PC-3 (cell line): ENCODE results near the gene DNER. TPM values are rescaled to one million over a fixed set of nuclear protein-coding genes. Genes with fewer than 3 reads are reported as not detected.

Source experiments
- ATAC-seq: fragments of 200-7000 bp; cut with Tn5 transposase; 2 replicates; pipeline ENCODE4 v1.9.1; 2020; ENCODE audit warnings: mild to moderate bottlenecking, moderate library complexity
- BruUV-seq: library from RNA; stranded (reverse); fragments of 400-500 nt; replicated peaks from 2 replicates; lab custom pipeline; 2021; lab: Mats Ljungman, UMichigan
- CTCF ChIA-PET: fragments of 300-600 bp; sonication (Branson Sonifier 250); formaldehyde crosslinking; loops from one replicate; lab custom pipeline; 2022; ENCODE audit warnings: antibody characterized with exemption; lab: Charles Lee
- POLR2A ChIA-PET: fragments of 300-600 bp; sonication (Branson Sonifier 250); formaldehyde crosslinking; loops from one replicate; lab custom pipeline; 2022; ENCODE audit warnings: antibody characterized with exemption; ENCODE audit not compliant: unreplicated experiment; lab: Charles Lee
- DNase-seq: peaks from one replicate; pipeline ENCODE4 v3.0.0-alpha.2; 2015
- H2AFZ ChIP-seq: fragments of 300-600 bp; sonication (generic); 2 replicates; pipeline ENCODE4 v1.6.0; 2016; ENCODE audit warnings: antibody characterized with exemption, low read length
- H3F3A ChIP-seq: fragments of 300-600 bp; sonication (generic); one replicate; pipeline ENCODE4 v1.6.0; 2017; ENCODE audit warnings: antibody characterized with exemption, low read length, control low read depth, mild to moderate bottlenecking; ENCODE audit not compliant: unreplicated experiment
- H3K27ac ChIP-seq: fragments of 300-600 bp; sonication (generic); 2 replicates; pipeline ENCODE4 v1.5.1; 2016; ENCODE audit warnings: mild to moderate bottlenecking, low read length
- H3K27me3 ChIP-seq: fragments of 300-600 bp; sonication (generic); 2 replicates; pipeline ENCODE4 v1.6.1; 2016; ENCODE audit warnings: low read length, mixed read lengths
- H3K36me3 ChIP-seq: fragments of 300-600 bp; sonication (generic); 2 replicates; pipeline ENCODE4 v1.6.1; 2016; ENCODE audit warnings: low read depth, mixed run types, low read length, mixed read lengths
- H3K4me1 ChIP-seq: fragments of 300-600 bp; sonication (generic); 2 replicates; pipeline ENCODE4 v1.5.1; 2016; ENCODE audit warnings: low read length; ENCODE audit not compliant: insufficient read depth
- H3K4me2 ChIP-seq: fragments of 300-600 bp; sonication (generic); 2 replicates; pipeline ENCODE4 v1.6.0; 2016; ENCODE audit warnings: low read length
- H3K4me3 ChIP-seq: fragments of 300-600 bp; sonication (generic); 2 replicates; pipeline ENCODE4 v1.5.1; 2016; ENCODE audit warnings: mild to moderate bottlenecking, low read length, mixed read lengths
- H3K79me2 ChIP-seq: fragments of 300-600 bp; sonication (generic); 2 replicates; pipeline ENCODE4 v1.6.1; 2017; ENCODE audit warnings: low read length, mixed read lengths
- H3K9ac ChIP-seq: fragments of 300-600 bp; sonication (generic); 2 replicates; pipeline ENCODE4 v1.6.0; 2016; ENCODE audit warnings: mild to moderate bottlenecking, low read length
- H3K9me2 ChIP-seq: fragments of 300-600 bp; sonication (generic); replicated peaks from 2 replicates; pipeline ENCODE4 v1.6.1; 2016; ENCODE audit warnings: mixed run types, low read length, mixed read lengths
- H3K9me3 ChIP-seq: fragments of 300-600 bp; sonication (generic); 2 replicates; pipeline ENCODE4 v1.6.1; 2016; ENCODE audit warnings: low read length, mixed read lengths
- H4K20me1 ChIP-seq: fragments of 300-600 bp; sonication (generic); 2 replicates; pipeline ENCODE4 v1.6.1; 2016; ENCODE audit warnings: low read length, mixed read lengths
- EZH2 ChIP-seq: fragments of 300-600 bp; sonication (generic); IDR thresholded peaks from one replicate; pipeline ENCODE4 v1.6.1; 2017; ENCODE audit warnings: antibody characterized with exemption, mild to moderate bottlenecking, low read length; ENCODE audit not compliant: unreplicated experiment
- EZH2phosphoT487 ChIP-seq: fragments of 300-600 bp; sonication (generic); IDR thresholded peaks from 2 replicates; pipeline ENCODE4 v1.6.1; 2018; ENCODE audit warnings: mild to moderate bottlenecking, antibody characterized with exemption, low read length, borderline replicate concordance
- intact Hi-C: fragments of 100-400 bp; cut with micrococcal nuclease; formaldehyde crosslinking; loops from 2 replicates; pipeline ENCODE4 v1.9.0; 2023
- total RNA-seq: library from RNA; depleted of rRNA; stranded (reverse); fragments of >200 nt; gene quantifications from 2 replicates; pipeline ENCODE4 v1.2.3, GENCODE V29; 2014
- TF ChIP-seq, protein P1 (sequence below): fragments of 300-600 bp; sonication (generic); conservative IDR thresholded peaks from 2 replicates; pipeline ENCODE4 v1.5.1; 2017; ENCODE audit warnings: antibody characterized with exemption, low read depth, mild to moderate bottlenecking, low read length

Gene DNER
- total RNA-seq, 1 experiment from 2014 or later, result 1.1 TPM

DNA sequence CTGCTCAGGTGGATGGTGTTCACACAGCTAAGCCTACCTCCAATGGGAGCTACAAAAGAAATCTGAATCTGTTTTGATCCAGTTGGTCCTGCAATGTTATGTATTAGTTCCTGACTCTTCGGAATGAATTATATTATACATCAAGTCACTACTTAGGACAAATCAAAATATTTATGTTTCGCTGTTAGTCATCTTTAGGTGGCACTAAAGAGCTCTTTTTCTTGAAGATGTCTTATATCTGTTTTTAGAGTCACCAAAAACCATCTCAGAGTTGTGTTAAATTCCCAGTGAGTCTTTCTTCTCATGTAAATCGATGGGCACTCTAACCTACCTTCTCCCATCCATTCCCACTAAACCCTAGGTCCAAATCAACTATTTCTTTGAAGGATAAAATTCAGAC is 2.2 kb downstream of the DNER start:
- Histone ChIP-seq H3K36me3 (no peaks in the 10 kb centered on the region), H3K4me2 (no peak overlapping the region), H3K27me3 (peaks cover 61% of the 10 kb centered on the region), H3F3A (no peaks in the 10 kb centered on the region), H3K4me1 (peaks cover 6% of the 10 kb centered on the region; the same call in 1 of the 2 replicates), H2AFZ (no peak overlapping the region), H3K4me3 (no peak overlapping the region), H3K79me2 (no peaks in the 10 kb centered on the region), H3K9ac (no peak overlapping the region), H3K27ac (no peak overlapping the region), H3K9me3 (no peaks in the 10 kb centered on the region), H4K20me1 (no peaks in the 10 kb centered on the region), H3K9me2 (no peaks in the 10 kb centered on the region)
- no TSS peak for BruUV-seq
- no peak for TF ChIP-seq EZH2phosphoT487
- TF ChIP-seq, protein P1, sequence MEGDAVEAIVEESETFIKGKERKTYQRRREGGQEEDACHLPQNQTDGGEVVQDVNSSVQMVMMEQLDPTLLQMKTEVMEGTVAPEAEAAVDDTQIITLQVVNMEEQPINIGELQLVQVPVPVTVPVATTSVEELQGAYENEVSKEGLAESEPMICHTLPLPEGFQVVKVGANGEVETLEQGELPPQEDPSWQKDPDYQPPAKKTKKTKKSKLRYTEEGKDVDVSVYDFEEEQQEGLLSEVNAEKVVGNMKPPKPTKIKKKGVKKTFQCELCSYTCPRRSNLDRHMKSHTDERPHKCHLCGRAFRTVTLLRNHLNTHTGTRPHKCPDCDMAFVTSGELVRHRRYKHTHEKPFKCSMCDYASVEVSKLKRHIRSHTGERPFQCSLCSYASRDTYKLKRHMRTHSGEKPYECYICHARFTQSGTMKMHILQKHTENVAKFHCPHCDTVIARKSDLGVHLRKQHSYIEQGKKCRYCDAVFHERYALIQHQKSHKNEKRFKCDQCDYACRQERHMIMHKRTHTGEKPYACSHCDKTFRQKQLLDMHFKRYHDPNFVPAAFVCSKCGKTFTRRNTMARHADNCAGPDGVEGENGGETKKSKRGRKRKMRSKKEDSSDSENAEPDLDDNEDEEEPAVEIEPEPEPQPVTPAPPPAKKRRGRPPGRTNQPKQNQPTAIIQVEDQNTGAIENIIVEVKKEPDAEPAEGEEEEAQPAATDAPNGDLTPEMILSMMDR, result peak; percentile 49
- no peak for TF ChIP-seq EZH2
- ATAC-seq (no peak), DNase-seq (peak; percentile 26)
- intact Hi-C loops, result loop anchor here (10.0 kb wide), 2 partner anchors 367 to 1817 kb away; no protein-coding TSS in a partner anchor
- ChIA-PET POLR2A (no interaction called here), CTCF (interaction anchor here (0.5 to 1.0 kb wide), 5 partner anchors 125 to 448 kb away, joined by 3 to 7 read pairs (median 4); no protein-coding TSS in a partner anchor)

DNA sequence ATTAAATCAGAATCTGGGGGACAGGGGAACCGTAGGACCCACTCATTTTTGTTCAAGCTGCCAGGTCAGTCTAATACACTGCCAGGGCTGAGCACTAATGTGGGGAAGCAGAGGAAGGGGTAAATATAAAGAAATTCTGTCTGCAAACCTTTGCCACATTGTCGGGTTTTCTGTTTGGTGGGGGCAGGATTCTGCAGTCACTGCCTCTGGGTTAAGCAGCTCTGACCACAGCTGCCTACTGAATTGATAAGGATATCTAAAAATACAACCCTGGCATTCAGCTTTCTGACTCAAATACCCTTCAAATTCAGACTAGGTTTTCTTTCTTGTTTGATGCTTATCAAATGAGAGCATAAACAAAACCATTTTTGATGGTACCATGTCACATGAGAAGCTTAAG is 6.0 kb downstream of the DNER start:
- ChIA-PET CTCF (no interaction called here), POLR2A (no interaction called here)
- Histone ChIP-seq H3F3A (no peaks in the 10 kb centered on the region), H3K9me2 (no peaks in the 10 kb centered on the region), H3K9ac (no peak overlapping the region), H3K27ac (no peak overlapping the region), H3K27me3 (peaks cover 78% of the 10 kb centered on the region), H3K4me3 (no peak overlapping the region), H3K9me3 (no peaks in the 10 kb centered on the region), H2AFZ (no peak overlapping the region), H3K4me1 (peaks cover 2% of the 10 kb centered on the region; the same call in 1 of the 2 replicates), H4K20me1 (no peaks in the 10 kb centered on the region), H3K4me2 (no peak overlapping the region), H3K79me2 (no peaks in the 10 kb centered on the region), H3K36me3 (no peaks in the 10 kb centered on the region)
- no peak for ATAC-seq
- no peak for DNase-seq
- intact Hi-C loops, result no loop called here
- BruUV-seq, result no TSS peak
- TF ChIP-seq EZH2 (no peak), EZH2phosphoT487 (no peak)
- TF ChIP-seq, protein P1, result no peak

DNA sequence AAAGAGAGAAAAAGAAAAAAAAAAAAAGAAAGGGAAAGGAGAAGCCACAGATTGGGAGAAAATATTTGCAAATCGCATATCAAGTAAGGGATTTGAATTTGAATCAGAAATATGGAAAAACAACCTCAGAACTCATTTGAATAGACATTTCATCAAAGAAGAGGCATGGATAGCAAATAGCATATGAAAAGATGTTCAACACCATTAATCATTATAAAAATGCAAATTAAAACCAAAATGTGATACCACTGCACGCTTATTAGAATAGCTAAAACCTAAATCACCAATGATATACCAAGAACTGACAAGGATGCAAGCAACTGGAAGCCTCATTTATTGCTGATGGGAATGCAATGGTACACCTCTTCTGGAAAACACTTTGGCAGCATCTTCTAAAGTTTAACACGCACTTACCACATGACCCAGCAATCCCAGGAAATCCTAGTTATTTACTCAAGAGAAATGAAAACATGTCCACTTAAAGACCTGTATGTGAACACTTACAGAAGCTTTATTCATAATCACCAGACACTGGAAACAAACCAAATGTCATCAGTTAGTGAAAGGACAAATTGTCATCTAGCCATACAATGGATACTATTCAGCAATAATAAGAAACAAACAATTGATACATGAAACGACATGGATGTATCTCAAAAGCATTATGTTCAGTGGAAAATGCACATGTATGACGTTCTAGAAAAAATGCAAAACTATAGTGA is 10.3 kb downstream of the DNER start:
- Histone ChIP-seq H3K4me1 (no peaks in the 10 kb centered on the region), H3K9ac (no peak overlapping the region), H3K9me2 (no peaks in the 10 kb centered on the region), H3K79me2 (no peaks in the 10 kb centered on the region), H3F3A (no peaks in the 10 kb centered on the region), H3K9me3 (no peaks in the 10 kb centered on the region), H3K4me3 (no peak overlapping the region), H3K27me3 (peaks cover 46% of the 10 kb centered on the region; the same call in 1 of the 2 replicates), H3K4me2 (no peak overlapping the region), H3K36me3 (no peaks in the 10 kb centered on the region), H4K20me1 (no peaks in the 10 kb centered on the region), H2AFZ (no peak overlapping the region), H3K27ac (no peak overlapping the region)
- BruUV-seq, result no TSS peak
- intact Hi-C loops, result no loop called here
- TF ChIP-seq, protein P1, result no peak
- no peak for TF ChIP-seq EZH2phosphoT487
- no peak for TF ChIP-seq EZH2
- no peak for ATAC-seq
- DNase-seq, result no peak
- CTCF ChIA-PET, result no interaction called here
- POLR2A ChIA-PET, result no interaction called here
